Suppressor macrophage treated with lipopolysaccharide for 4 hours (primary cell): ENCODE results near the gene MCUB.
"Not testable (repeated sequence)": the region's sequence is repeated elsewhere in the genome, so short reads cannot be mapped to it uniquely, and the experiment has no call there.

Experiments used
- DNase-seq: peaks from one replicate; pipeline ENCODE4 v3.0.0-alpha.2; 2020

MCUB gene

DNA sequence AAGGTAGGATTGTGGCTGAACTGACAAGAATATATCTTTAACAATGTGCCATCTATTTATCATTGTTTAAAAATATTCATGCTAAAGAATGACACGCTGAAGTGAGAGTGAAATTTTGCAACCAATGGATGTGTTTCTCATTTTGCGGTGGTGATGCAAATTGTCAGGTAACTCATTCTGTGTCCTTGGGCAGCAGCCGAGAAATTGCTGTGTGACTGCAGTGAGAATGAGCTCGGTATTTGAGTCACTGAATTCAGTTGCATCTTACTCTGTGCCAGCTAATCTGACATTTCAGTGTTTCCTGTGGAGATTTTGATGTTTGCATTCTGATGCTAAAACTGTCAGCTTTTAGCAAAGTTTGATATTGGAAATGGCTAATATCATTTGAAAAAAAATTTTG, 28.1 kb downstream of the MCUB start:
- peak; percentile 13 for DNase-seq

GRCh38 chr4:109589119-109589518, 29.1 kb downstream of the MCUB start:
- no peak for DNase-seq

DNA sequence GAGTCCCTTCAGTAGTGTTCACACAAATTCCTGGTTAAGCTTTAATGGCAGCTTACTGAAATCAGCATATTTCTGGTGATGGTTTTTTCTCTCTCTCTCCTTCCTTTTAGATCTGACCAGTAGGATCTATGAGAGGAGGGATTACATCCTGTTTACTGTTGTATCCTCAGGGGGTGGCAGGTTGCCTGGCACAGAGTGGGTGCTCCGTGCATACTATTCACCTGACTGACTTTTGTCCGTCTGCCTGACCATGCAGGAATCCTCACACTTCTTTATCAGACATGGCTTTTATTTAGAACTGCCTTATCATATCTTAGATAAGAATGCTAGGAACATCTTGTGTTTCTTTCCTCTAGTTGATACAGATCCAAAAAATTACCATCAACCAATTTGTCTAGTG, 29.6 kb downstream of the MCUB start:
- no peak for DNase-seq

DNA sequence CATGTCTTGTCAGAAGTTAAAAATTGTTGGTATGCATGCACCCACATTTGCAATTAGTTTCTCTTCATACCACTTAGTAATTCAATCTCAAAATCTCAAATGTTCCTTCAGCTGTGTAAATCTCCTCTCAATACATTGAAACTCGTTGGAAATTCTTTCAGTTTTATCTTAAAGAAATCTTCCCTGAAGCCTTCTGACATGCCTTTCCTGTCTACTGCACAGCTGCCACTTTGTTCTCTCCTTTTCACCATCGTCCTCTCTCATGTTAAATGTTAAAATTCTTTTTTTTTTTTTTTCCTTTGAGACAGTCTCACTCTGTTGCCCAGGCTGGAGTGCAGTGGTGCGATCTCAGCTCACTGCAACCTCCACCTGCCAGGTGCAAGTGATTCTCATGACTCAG, 30.9 kb downstream of the MCUB start:
- no peak for DNase-seq

- no peak for DNase-seq
These were observed 32.3 kb downstream of the MCUB start for GRCh38 chr4:109592367-109592766.

DNA sequence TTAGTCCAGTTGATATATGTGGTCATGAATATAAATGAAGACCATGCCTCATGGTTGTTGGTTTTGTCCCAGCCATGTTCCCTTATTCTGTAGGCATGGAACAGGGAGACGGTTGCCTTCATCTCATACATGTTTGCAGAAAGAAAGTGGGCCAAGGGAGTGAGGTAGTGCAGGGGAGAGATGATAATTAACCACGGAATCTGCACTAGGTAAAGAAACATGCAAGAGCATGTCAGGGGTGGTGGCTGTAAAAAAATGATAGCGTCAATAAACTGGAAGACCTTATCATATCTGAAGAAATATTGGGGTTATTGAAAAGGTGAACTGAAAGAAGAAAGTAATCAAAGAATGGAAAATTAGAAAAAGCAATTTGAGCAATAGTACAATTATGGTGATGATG, 35.1 kb downstream of the MCUB start:
- DNase-seq = not testable (repeated sequence)

- DNase-seq = not testable (repeated sequence)
These were observed 36.5 kb downstream of the MCUB start for GRCh38 chr4:109596420-109597085.

- DNase-seq = no peak
These were observed 39.1 kb downstream of the MCUB start for GRCh38 chr4:109599046-109599652.

- no peak for DNase-seq
These were observed 40.4 kb downstream of the MCUB start for GRCh38 chr4:109600431-109600830.

- no peak for DNase-seq
These were observed 41.3 kb downstream of the MCUB start for GRCh38 chr4:109601336-109601735.

DNA sequence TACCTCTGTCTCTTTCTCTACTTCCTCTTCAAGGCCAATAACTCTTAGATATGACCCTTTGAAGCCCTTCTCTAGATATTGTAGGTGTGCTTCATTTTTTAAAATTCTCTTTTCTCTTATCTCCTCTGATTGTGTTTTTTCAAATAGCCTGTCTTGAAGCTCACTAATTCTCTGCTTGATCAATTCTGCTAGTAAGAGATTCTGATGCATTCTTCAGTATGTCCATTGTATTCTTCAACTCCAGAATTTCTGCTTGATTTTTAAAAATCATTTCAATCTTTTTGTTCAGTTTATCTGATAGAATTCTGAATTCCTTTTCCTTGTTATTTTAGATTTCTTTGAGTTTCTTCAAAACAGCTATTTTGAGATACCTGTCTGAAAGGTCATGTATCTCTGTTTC, 47.9 kb downstream of the MCUB start:
- no peak for DNase-seq

GRCh38 chr4:109608879-109609278, 48.8 kb downstream of the MCUB start:
- no peak for DNase-seq

GRCh38 chr4:109609431-109609830, 49.4 kb downstream of the MCUB start:
- DNase-seq = no peak

DNA sequence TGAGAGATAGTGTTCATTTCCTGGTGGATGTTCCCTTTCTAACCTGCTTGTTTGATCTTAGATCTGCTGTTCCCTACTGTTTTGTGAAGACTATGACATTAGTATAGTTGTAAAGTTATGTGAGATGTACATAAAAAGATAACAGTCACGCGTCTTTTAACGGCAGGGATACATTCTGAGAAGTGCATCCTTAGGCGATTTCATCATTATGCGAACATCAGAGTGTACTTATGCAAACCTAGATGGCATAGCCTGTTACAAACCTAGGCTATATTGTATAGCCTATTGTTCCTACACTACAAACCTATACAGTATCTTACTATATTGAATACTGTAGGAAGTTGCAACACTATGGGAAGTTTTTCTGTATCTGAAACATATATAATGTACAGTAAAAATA, 50.4 kb downstream of the MCUB start:
- no peak for DNase-seq

DNA sequence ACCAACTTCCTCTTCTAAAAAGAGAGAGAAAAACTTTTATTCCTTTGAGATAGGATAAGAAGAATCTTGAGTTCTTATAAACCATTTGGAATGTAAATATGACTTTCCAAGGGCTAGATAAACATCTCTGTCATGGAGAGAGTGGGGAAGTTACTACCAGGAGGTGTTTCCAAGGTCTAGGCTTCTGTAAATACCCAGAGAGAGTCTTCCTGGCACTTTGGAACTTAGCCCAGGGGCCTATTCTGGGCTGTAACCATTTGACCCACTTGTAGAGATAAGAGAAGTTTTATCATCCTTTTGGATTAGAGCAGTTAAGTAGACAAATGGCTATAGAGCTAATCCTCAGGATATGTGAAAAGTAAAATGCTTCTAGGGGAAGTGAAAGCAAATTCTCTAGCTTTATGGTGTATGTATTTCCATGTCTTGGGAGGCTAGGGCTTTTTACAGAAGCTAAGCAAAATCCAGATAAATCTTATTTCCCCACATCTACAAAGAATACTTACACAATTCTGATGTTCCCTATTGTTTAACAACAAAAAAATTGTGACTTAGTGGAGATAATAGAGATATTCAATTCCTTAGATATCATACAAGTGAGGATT, 51.1 kb downstream of the MCUB start:
- peak; percentile 22 for DNase-seq

DNA sequence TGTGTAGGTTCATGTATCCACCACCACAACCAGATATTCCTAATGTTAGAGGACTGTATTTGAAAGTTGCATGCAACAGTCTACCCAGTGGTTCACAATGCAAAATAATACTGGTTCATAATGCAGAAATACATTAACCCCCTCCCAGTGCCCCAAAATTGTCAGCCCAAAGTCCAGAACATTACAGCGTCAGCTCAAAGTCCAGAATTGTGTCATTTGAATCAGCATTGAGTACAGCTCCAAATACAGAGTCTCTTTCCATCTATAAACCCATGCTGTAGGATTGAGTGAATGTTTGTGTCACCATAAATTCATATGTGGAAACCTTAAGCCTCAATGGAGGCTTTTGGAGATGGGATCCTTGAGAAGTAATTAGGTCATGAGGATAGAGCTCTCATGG, 54.0 kb downstream of the MCUB start:
- no peak for DNase-seq

DNA sequence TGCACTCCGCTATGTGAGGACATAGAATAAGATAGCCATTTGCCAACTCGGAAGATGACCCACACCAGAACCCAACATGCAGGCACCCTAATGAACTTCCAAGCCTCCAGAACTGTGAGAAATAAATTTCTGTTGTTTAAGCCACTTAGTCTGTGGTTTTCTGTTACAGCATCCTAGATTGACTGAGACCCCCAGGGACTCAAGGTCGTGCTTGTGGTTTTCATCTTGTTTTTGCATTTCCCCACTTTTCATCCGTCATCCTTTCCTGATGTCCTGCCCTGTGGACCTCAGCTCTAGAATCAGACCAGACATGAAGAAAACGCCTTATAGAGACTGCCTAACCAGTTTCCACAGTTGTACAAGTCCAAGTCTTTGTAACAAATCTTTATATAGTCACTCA, 54.4 kb downstream of the MCUB start:
- DNase-seq = no peak

- DNase-seq = no peak
These were observed 55.7 kb downstream of the MCUB start for GRCh38 chr4:109615742-109616141.

GRCh38 chr4:109616243-109616642, 56.2 kb downstream of the MCUB start:
- DNase-seq = no peak

DNA sequence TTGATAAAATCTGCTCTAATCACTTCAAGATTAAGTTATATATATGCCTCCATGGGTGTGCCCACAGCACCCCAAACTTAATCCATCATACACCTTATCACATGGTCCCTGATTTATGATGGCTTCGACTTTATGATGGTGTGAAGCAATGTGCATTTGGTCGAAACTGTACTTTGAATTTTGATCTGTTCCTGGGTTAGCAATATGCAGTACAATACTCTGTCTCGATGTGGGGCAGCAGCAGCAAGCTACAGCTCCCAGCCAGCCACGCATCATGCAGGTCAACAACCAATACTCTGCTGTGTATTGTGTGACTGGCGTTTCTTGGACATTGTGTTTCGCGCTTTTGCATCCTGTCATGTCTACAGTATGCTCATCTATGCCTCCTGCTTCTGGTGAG, 62.6 kb downstream of the MCUB start:
- no peak for DNase-seq

- no peak for DNase-seq
These were observed 64.5 kb downstream of the MCUB start for GRCh38 chr4:109624536-109624935.

GRCh38 chr4:109627361-109627760, 67.3 kb downstream of the MCUB start:
- no peak for DNase-seq

DNA sequence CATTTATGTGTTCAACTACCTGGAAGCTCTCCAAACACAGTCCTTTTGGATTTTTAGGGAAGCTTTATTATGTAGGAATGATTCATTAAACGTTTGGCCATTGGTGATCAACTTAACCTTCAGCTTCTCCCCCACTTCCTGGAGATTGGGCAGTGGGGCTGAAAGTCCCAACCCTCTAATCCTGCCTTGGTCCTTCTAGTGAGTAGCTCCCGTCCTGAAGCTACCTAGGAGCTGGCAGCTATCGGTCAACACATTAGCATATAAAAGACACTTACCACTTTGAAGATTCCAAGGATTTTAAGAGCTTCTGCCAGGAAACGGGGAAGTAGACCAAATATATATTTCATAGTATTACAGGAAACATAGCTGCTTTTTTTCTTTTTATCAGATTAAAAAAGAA, 69.7 kb downstream of the MCUB start:
- no peak for DNase-seq

GRCh38 chr4:109631532-109632108, 71.6 kb downstream of the MCUB start:
- no peak for DNase-seq
